ENCODE measurements around the gene PGBD5.

Gene PGBD5

DNA sequence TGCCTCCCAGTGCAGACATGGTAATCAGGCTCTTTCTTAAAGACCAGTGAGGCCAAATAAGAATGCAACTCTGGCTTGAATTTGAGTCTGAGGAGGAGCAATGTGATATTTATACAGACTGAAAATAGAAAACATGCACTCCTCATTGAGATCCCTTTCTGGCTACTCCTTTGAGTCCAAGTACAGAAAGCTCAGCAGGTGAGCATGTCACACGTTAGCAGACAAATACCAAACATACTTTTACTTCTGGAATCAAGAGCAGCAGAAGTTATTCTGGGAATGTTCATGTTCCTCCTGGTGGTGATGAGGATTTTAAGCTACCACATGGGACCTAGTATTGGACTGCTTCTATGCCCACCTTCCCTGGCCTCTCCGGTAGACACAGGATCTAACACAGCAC is 48.3 kb downstream of the PGBD5 start:
- in situ Hi-C loops (cut with MboI; ENCODE audit: low sequenced_read_pairs), result no loop called here

DNA sequence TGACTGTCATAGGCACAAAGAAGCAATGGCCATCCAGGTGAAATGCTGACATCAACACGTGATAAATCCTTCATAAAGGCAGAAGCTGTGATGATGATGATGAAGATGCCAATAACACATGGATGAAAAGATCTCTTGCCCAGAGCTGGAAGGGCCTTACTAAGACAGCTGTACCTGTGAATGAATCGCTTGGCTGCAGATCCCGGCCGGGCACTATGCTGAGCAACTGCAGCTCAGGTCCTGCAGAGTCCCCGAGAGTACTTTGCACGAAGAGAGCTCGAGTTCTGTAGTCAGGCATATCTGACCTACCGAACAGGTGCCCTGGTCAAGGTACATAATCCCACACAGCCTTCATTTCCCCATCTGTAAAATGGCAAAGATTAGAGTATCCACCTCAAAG is 48.8 kb downstream of the PGBD5 start:
- in situ Hi-C loops (cut with MboI; ENCODE audit: low sequenced_read_pairs), result no loop called here

GRCh38 chr1:230376296-230376695 is 49.8 kb downstream of the PGBD5 start:
- in situ Hi-C loops (cut with MboI; ENCODE audit: low sequenced_read_pairs), result no loop called here

DNA sequence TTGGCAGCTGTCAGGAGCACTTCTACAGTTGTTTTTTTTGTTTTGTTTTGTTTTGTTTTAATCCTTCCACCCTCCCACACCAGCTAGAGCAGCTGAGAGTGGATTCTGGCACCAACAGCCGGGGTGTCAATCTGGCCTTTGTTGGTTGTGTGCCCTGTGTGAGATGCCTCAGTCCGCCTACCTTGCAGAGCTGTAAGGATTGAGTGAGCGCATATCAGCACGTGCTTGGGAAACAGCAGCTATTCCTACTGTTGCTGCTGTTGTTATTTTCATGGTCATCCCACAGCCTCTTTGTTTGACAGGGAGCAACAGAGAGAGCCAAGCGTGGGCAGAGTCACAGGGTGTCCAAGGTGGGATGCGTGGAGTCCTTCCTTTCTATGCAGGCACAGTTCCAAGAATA is 50.4 kb downstream of the PGBD5 start:
- in situ Hi-C loops (cut with MboI; ENCODE audit: low sequenced_read_pairs), result no loop called here

DNA sequence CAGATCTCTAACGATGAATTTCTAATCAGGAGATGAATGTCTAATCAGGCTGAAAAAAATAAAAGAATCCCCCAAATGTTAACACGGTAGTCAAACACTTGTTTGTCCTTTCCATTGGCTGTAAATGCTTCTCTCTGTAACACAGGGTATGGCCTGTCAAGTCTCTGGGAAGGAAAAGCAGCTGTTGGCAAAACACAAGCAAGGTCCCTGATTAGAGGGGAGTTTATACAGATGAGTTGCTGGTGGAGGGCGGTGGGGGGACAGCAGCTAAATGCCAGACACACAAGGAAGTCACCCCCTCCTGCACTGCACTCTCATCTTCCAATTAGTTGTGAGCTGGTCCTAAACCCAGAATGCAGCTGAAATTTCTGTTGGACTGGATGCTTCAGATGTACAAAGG is 51.0 kb downstream of the PGBD5 start:
- in situ Hi-C loops (cut with MboI; ENCODE audit: low sequenced_read_pairs), result no loop called here

DNA sequence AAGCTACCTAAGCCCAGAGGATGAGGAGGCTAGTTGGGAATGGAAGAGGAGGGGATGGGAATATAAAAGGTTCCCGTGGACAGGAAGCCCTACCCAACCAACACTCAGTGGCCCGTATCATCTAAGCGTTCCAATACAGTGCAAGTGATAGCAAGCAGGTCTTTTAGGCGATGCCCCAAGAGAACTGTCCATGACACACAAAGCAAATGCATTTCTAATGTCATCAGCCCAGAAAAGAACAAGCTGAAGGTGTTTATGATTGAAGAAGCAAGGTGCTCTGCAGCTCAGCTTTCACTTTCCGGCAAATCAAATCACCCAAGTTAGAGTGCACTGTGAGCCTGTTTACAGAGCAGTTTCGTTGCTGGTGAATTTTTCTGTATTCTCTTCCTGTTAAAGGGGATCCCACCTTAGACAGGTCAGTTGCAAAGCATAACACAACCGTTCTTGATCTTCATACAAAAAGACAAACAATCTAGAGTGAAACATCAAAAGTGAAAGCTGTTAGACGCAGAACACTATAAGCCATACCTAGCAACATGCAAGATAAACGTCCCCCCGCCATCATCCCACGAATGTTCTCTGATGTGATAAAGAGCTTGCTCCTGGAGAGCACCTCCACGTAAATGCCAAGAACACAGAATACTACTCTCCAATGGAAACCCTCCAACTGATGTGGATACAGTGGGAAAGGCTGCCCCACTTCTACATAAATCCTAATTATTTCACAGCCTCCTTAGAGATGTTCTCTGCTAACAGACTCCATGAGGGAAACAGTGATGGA is 54.0 kb downstream of the PGBD5 start:
- in situ Hi-C loops (cut with MboI; ENCODE audit: low sequenced_read_pairs), result no loop called here

- in situ Hi-C loops (cut with MboI; ENCODE audit: low sequenced_read_pairs), result no loop called here
Measured at GRCh38 chr1:230370109-230370508, 56.0 kb downstream of the PGBD5 start.

DNA sequence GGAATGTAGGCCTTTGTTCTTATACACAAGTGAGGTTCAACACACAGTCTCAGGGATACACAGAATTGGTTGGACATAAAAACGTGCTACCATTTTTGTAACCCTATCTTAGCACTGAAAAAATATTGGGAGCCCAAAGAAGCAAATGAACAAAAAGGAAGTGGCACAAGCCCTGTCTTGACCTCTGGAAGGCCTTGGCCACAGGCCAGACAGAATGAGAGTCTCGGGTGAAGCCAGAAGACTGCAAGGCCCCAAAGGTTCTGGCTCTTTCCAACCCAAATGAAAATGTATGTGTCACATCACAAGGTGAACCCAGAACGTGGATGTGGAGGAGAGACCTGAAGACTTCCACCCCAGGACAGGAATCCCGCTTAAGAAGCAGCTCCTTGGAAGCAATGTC is 57.3 kb downstream of the PGBD5 start:
- in situ Hi-C loops (cut with MboI; ENCODE audit: low sequenced_read_pairs), result no loop called here

DNA sequence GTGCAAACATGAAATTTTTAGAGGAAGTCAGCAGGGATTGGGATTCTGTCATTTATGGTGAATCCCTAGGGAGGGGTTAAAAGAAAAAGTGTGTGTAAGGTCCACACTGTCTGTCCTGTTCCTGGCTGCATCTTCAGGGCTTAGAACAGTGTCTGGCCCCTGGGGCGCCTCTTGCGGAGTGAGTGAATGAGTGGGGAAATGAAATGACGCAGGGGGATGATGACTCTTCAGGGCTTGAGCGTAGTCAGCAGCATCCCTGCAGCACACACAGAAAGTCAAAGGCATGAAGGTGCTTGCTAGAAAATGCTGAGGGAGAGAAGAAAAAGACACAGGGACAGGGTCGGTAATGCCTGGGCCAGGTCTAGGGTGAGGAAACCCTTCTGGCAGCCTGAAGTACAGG is 57.8 kb downstream of the PGBD5 start:
- in situ Hi-C loops (cut with MboI; ENCODE audit: low sequenced_read_pairs), result no loop called here

- in situ Hi-C loops (cut with MboI; ENCODE audit: low sequenced_read_pairs), result no loop called here
Measured at GRCh38 chr1:230366504-230366915, 59.6 kb downstream of the PGBD5 start.

DNA sequence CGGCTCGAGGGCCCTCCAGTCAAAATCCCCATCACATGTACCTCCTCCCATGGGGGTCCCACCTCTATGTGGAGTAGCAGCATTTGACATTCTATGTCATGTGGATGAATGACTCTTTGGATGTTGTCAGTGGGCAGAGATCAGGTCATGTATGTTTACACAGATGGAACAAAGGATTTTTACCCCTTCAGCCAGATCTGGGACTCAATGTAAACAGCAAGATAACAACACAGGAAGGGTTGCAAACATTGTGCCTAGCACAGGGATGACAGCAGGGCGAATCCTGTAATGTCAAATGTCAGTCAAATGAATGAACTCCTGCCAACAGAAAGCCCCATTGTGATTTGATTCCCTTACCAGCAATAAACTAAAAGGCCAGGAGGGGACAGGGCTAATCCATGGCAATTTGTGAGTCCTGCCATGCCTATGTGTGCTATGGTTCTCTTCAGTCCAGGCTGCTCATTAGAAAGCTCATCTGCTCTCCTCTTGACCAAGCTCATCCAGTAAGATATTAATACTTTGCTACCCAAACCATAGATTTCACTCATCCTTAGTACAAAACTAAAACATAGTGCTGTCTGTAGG is 60.3 kb downstream of the PGBD5 start:
- in situ Hi-C loops (cut with MboI; ENCODE audit: low sequenced_read_pairs), result no loop called here

DNA sequence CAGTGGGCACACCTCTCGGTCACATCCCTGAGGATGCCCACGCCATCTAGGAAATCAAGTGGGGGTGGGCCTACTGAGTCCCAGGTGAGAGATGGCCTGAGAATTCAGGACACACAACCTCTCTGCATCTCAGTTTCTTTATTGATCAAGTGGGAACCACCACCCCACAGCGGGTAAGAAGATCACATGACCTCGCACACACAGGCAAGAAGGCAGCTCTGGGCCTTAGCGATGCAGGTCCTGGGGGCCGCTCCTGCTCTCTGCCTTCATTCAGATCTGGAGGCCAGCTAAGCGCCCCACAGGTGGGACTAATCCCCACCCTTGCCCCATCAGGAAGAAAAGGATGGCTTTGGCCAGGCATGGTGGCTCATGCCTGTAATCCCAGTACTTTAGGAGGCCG is 63.2 kb downstream of the PGBD5 start:
- in situ Hi-C loops (cut with MboI; ENCODE audit: low sequenced_read_pairs), result no loop called here

DNA sequence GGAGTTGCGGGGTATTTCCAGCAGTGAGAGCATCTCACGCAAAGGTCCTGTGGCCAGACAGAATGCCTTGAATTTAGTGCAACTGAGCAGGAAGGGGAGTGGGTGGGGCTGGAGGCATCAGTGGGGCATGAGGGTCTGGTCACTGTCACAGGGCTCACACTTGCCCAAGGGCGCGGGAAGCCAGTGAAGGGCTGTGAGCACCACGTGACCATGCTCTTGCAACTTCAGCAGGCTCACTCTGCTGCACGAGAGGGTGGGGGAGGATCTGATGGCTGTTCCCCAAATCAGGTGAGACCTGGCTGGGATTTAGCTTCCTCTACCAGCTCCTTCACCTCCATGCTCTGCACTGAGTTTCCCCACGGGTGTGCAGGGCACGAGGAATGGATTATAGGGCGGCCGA is 64.2 kb downstream of the PGBD5 start:
- in situ Hi-C loops (cut with MboI; ENCODE audit: low sequenced_read_pairs), result no loop called here

- in situ Hi-C loops (cut with MboI; ENCODE audit: low sequenced_read_pairs), result no loop called here
Measured at GRCh38 chr1:230359992-230360668, 66.0 kb downstream of the PGBD5 start.

- in situ Hi-C loops (cut with MboI; ENCODE audit: low sequenced_read_pairs), result no loop called here
Measured at GRCh38 chr1:230356869-230357794, 69.0 kb downstream of the PGBD5 start.

- in situ Hi-C loops (cut with MboI; ENCODE audit: low sequenced_read_pairs), result no loop called here
Measured at GRCh38 chr1:230356190-230356589, 69.9 kb downstream of the PGBD5 start.

DNA sequence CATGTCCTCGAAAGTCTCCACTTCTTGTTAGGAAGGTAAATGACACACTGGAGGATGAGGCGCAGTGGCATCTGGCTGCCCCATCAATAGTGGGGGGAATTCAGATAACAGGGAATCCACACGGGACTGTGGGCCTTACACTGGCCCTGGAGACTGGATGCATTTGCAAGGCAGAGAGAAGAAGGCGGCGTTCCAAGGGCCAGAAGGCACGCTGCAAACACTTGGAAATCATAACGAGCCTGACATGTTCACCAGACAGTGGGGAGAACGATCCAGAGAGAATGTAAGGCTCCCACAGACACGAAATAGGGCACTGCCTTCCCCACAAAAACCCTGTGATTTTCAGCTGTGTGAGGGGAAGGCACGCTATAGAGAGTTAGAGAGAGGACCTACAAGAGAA is 70.5 kb downstream of the PGBD5 start:
- in situ Hi-C loops (cut with MboI; ENCODE audit: low sequenced_read_pairs), result no loop called here

- in situ Hi-C loops (cut with MboI; ENCODE audit: low sequenced_read_pairs), result no loop called here
Measured at GRCh38 chr1:230355128-230355527, 71.0 kb downstream of the PGBD5 start.

GRCh38 chr1:230354005-230354404 is 72.1 kb downstream of the PGBD5 start:
- in situ Hi-C loops (cut with MboI; ENCODE audit: low sequenced_read_pairs), result no loop called here

- in situ Hi-C loops (cut with MboI; ENCODE audit: low sequenced_read_pairs), result no loop called here
Measured at GRCh38 chr1:230352537-230352936, 73.6 kb downstream of the PGBD5 start.

GRCh38 chr1:230351983-230352382 is 74.1 kb downstream of the PGBD5 start:
- in situ Hi-C loops (cut with MboI; ENCODE audit: low sequenced_read_pairs), result no loop called here
